ENCODE measurements around the gene ID4. TPM values are rescaled to one million over a fixed set of nuclear protein-coding genes. Genes with fewer than 3 reads are reported as not detected.
"Not testable (repeated sequence)": the region's sequence is repeated elsewhere in the genome, so short reads cannot be mapped to it uniquely, and the experiment has no call there.

ID4 gene
- total RNA-seq, 1 donor from 2014 or later = 27.7 TPM

GRCh38 chr6:19849755-19850154, 12.6 kb downstream of the ID4 start:
- intact Hi-C loops (cut with DNase I) = no loop called here
- no peak for TF ChIP-seq POLR2A (IDR thresholded peaks at IDR 0.05)
- no peak for TF ChIP-seq CTCF (IDR thresholded peaks at IDR 0.05)
- TF ChIP-seq POLR2AphosphoS5 (IDR thresholded peaks at IDR 0.05; ENCODE audit: insufficient read depth in 1 of 2, low read depth in 1 of 2) = no peak
- Histone ChIP-seq H3K4me3 (no peak overlapping the region), H3K4me1 (peaks cover 8% of the 10 kb centered on the region), H3K27me3 (no peaks in the 10 kb centered on the region), H3K36me3 (no peaks in the 10 kb centered on the region), H3K27ac (no peak overlapping the region), H3K9me3 (no peaks in the 10 kb centered on the region)
- no peak for DNase-seq (ENCODE audit: extremely low spot score in 2 of 2)

GRCh38 chr6:19851241-19852089, 14.3 kb downstream of the ID4 start:
- Histone ChIP-seq H3K27ac (peak overlapping the region; percentile 35), H3K4me3 (peak overlapping the region in 1 of 2 donors; percentile 1), H3K36me3 (no peaks in the 10 kb centered on the region), H3K27me3 (no peaks in the 10 kb centered on the region), H3K4me1 (peaks cover 8% of the 10 kb centered on the region), H3K9me3 (no peaks in the 10 kb centered on the region)
- no peak for DNase-seq (ENCODE audit: extremely low spot score in 2 of 2)
- intact Hi-C loops (cut with DNase I) = no loop called here
- TF ChIP-seq POLR2AphosphoS5 (IDR thresholded peaks at IDR 0.05; ENCODE audit: insufficient read depth in 1 of 2, low read depth in 1 of 2) (no peak), CTCF (IDR thresholded peaks at IDR 0.05) (peak; percentile 71 to 81 (median 77)), POLR2A (IDR thresholded peaks at IDR 0.05) (no peak)

GRCh38 chr6:19852090-19852457, 14.9 kb downstream of the ID4 start:
- Histone ChIP-seq H3K27me3 (no peaks in the 10 kb centered on the region), H3K36me3 (no peaks in the 10 kb centered on the region), H3K27ac (no peak overlapping the region), H3K4me3 (no peak overlapping the region), H3K4me1 (peaks cover 8% of the 10 kb centered on the region), H3K9me3 (no peaks in the 10 kb centered on the region)
- intact Hi-C loops (cut with DNase I) = no loop called here
- DNase-seq (ENCODE audit: extremely low spot score in 2 of 2) = no peak
- TF ChIP-seq POLR2A (IDR thresholded peaks at IDR 0.05) (no peak), CTCF (IDR thresholded peaks at IDR 0.05) (no peak), POLR2AphosphoS5 (IDR thresholded peaks at IDR 0.05; ENCODE audit: insufficient read depth in 1 of 2, low read depth in 1 of 2) (no peak)

- no peak for DNase-seq (ENCODE audit: extremely low spot score in 2 of 2)
- intact Hi-C loops (cut with DNase I) = no loop called here
- no peak overlapping the region for H3K4me3 ChIP-seq
- no peak overlapping the region for H3K27ac ChIP-seq
- no peak for TF ChIP-seq POLR2A (IDR thresholded peaks at IDR 0.05)
- no peak for TF ChIP-seq CTCF (IDR thresholded peaks at IDR 0.05)
- TF ChIP-seq POLR2AphosphoS5 (IDR thresholded peaks at IDR 0.05; ENCODE audit: insufficient read depth in 1 of 2, low read depth in 1 of 2) = no peak
- H3K9me3 ChIP-seq = no peaks in the 10 kb centered on the region
- H3K36me3 ChIP-seq = no peaks in the 10 kb centered on the region
- H3K27me3 ChIP-seq = no peaks in the 10 kb centered on the region
- peaks cover 8% of the 10 kb centered on the region for H3K4me1 ChIP-seq
Observed at GRCh38 chr6:19852927-19853326, 15.8 kb downstream of the ID4 start.

- DNase-seq (ENCODE audit: extremely low spot score in 2 of 2); H3K4me3 ChIP-seq; H3K27ac ChIP-seq; H3K27me3 ChIP-seq; H3K9me3 ChIP-seq; H3K36me3 ChIP-seq; H3K4me1 ChIP-seq; intact Hi-C loops (cut with DNase I): not testable (repeated sequence)
Observed at GRCh38 chr6:19854421-19855015, 17.3 kb downstream of the ID4 start.

Measured in vagina (tissue), 2 donors.